Left hindlimb (tissue), 1 donor: ENCODE results near the gene ZNF532.
"Not testable (repeated sequence)": the region's sequence is repeated elsewhere in the genome, so short reads cannot be mapped to it uniquely, and the experiment has no call there.

ENCODE experiments used
- DNase-seq: peaks from one replicate; pipeline ENCODE4 v3.0.0-alpha.2; 2018

ZNF532 gene

DNA sequence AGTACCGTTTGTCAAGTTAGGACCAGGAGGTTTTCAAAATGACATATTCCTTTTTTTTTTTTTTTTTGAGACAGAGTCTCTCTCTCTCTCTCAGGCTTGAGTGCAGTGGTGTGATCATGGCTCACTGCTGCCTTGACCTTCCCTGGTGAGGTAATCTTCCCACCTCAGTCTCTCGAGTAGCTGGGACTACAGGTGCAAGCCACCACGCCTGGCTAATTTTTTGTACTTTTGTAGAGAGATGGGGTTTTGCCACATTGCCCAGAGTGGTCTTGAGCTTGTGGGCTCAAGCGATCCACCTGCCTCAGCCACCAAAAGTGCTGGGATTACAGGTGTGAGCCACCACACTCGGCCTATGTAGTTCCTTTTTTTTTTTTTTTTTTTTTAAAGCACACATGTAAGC, 147.1 kb downstream of the ZNF532 start:
- DNase-seq: no peak

- no peak for DNase-seq
Observed at GRCh38 chr18:59012815-59013705, 148.4 kb downstream of the ZNF532 start.

GRCh38 chr18:59013744-59014143, 149.1 kb downstream of the ZNF532 start:
- no peak for DNase-seq

DNA sequence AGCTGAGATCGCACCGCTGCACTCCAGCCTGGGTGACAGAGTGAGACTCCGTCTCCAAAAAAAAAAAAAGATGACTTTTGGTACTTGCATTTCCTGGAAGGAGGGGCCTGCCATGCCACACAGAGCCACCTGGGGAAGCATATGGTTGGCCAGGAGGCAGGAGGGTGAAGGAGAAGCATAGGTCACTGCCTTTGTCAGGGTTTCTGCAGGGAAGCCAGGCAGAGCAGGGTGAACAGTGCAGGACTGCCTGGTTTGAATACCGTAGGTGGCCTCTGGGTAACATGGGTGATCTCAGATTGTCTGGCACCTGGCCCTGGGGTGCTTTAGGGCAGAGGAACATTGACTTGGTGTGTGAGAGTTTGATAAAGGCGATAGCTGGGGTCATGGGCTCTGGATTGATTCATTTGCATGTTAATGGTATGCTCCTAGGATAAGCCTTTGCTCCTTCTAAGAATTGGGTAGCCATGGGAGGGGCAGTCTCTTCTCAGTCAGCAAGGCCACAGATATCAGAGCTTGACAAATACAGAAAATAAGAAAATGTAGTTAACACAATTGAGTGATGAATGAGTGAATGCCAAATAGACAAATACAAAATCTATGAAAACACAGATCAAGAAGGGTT, 151.0 kb downstream of the ZNF532 start:
- no peak for DNase-seq

- DNase-seq: no peak
Observed at GRCh38 chr18:59021500-59021899, 156.8 kb downstream of the ZNF532 start.

GRCh38 chr18:59022167-59022945, 157.7 kb downstream of the ZNF532 start:
- DNase-seq: peak; percentile 77

DNA sequence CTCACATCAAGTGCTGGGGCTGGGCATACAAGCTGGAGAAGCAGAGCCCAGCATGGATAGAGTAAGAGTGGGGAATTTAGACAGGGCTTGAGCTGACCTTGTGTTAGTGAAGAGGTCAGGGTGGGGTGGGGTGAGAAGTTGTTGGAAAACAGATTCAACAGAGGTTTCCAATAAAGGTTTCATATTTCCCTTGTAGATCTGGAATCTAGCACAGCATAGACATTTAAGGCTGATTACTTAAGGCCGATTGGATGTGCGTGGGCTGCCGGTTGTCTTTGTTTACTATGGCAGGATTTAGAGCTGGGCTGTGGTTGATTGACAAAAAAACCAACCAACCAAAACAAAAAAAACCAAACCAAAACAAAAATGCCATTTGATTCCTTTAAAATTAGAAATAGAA, 160.2 kb downstream of the ZNF532 start:
- no peak for DNase-seq

DNA sequence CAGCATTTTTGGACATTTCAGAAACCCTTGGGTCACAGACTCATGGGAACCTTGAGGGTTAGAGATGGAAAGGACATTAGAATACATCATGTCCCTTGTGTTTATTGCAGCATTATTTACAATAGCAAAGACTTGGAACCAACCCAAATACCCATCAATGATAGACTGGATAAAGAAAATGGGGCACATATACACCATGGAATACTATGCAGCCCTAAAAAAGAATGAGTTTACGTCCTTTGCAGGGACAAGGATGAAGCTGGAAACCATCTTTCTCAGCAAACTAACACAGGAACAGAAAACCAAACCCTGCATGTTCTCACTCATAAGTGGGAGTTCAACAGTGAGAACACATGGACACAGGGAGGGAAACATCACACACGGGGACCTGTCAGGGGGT, 160.9 kb downstream of the ZNF532 start:
- DNase-seq: not testable (repeated sequence)

GRCh38 chr18:59026364-59026763, 161.7 kb downstream of the ZNF532 start:
- no peak for DNase-seq

DNA sequence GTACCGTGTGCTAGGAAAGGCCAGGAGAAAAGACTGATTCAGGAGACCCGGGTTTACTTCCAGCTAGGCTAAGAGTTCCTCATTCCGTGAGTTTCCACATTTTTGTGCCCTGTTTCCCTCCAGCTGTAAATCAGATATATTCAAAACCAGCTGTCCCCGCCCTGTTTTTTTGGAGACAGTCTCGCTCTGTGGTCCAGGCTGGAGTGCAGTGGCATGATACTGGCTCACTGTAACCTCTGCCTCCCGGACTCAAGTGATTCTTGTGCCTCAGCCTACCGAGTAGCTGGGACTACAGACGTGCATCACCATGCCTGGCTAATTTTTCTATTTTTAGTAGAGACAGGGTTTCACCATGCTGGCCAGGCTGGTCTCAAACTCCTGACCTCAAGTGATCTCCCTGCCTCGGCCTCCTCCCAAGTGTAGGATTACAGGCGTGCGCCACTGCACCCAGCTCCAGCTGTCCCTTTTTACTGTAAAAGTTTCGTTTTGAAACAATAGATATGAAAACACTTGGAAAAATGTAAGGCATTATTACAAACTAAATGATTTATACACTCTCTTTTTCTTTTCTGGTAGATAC, 162.2 kb downstream of the ZNF532 start:
- no peak for DNase-seq

DNA sequence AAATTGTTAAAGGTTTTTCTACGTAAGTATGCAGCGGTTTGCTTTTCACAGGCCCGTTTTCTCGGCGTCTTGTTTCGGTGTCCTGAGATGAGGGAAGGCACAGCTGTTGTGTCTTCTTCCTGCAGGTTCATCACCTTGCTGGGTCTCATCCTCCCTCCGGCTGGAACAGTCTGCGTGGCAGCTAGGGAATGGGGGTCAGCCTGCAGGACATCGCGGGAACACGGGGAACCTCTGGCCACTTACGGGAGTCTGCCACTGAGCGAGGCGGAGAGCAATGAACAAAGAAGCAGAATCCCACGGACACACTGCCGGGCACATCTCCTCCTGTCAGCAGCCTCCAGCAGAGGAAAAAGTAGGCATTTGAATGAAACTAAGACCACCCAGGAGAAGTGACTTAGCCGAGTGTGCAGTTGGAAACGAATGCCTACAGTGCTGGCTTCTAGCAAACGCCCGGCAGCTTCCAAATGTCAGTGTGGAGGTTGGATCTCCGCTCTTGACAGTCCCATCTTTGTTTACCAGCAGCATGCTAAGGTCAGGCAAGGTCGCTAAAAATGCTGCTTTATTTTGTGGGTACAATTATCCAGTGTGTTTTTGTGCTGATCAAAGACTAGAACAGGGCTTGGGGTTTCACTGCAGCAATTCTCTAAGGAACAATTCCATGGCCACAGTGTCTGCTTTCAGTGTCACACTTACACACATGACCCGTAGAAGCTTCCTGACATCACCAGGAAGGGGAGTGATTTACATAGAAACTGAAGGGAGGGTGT, 165.2 kb downstream of the ZNF532 start:
- DNase-seq: no peak

- no peak for DNase-seq
Observed at GRCh38 chr18:59032308-59032707, 167.6 kb downstream of the ZNF532 start.

DNA sequence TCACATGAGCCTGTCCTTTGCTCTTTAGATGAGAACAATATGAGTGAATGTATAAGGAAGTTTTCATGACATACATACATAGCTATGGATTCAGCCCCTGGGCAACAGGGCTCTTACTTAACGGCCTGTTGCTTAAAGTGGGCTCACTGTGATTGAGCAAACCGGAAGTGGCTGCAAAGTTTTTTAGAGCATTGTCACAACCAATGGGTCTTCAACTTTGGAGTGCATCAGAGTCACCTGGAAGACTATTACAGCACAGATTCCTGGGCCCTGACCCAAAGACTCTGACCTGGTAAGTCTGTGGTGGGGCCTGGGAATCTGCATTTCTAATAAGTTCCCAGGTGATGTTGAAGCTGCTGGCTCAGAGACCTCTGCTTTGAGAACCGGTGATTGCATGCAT, 168.7 kb downstream of the ZNF532 start:
- DNase-seq: no peak

GRCh38 chr18:59033974-59034373, 169.3 kb downstream of the ZNF532 start:
- no peak for DNase-seq

GRCh38 chr18:59035591-59035990, 170.9 kb downstream of the ZNF532 start:
- no peak for DNase-seq
